Measurements from ENCODE around the gene CHTF18. TPM values are rescaled to one million over a fixed set of nuclear protein-coding genes. Genes with fewer than 3 reads are reported as not detected.

CHTF18 gene
- total and polyA plus RNA-seq, 9 of the 15 experiments (the other 6 are each of a cell fraction or from before 2014, with no cell fraction given): 2.5 to 123 (median 17.0) TPM

- TF ChIP-seq ZBTB40 (IDR thresholded peaks at IDR 0.05): 0 out of 2 replicates have a peak, but pooled peaks have one; percentile 19
- TF ChIP-seq ZBTB40 (CRISPR knock-in tag; IDR thresholded peaks at IDR 0.05): no peak
- peak; percentile 74 for TF ChIP-seq CTBP1 (IDR thresholded peaks at IDR 0.05; ENCODE audit: borderline replicate concordance)
- 0 out of 2 replicates have a peak, but pooled peaks have one; percentile 21 for TF ChIP-seq ZBTB7A (IDR thresholded peaks at IDR 0.05; ENCODE audit: borderline replicate concordance, control insufficient read depth, low read depth, low read length)
- 0 out of 4 replicates have a peak, but pooled peaks of 1 of the 2 experiments have one; percentile 37 for TF ChIP-seq TEAD1 (CRISPR knock-in tag; IDR thresholded peaks at IDR 0.05)
- 0 out of 2 replicates have a peak, but pooled peaks have one; percentile 43 for TF ChIP-seq ZNF592 (IDR thresholded peaks at IDR 0.05)
- TF ChIP-seq MYC (IDR thresholded peaks at IDR 0.05; ENCODE audit: low read depth, low read length): peak; percentile 18; the same call in 1 of the 2 replicates
- no peak for TF ChIP-seq MYC (CRISPR knock-in tag; IDR thresholded peaks at IDR 0.05; ENCODE audit: borderline replicate concordance, low read depth)
- TF ChIP-seq HDAC8 (tag; IDR thresholded peaks at IDR 0.05): no peak
These were observed 2.6 kb upstream of the CHTF18 start (continued) for GRCh38 chr16:785563-786535.
